HG03457 (cell line): ENCODE results near the gene ANKRD65.
"Not testable (repeated sequence)": the region's sequence is repeated elsewhere in the genome, so short reads cannot be mapped to it uniquely, and the experiment has no call there.

Experiments
- ATAC-seq: cut with Tn5 transposase; IDR thresholded peaks from one replicate; pipeline ENCODE4 v1.9.1; 2021; ENCODE audit warnings: moderate number of reproducible peaks; ENCODE audit not compliant: unreplicated experiment

ANKRD65 gene

DNA sequence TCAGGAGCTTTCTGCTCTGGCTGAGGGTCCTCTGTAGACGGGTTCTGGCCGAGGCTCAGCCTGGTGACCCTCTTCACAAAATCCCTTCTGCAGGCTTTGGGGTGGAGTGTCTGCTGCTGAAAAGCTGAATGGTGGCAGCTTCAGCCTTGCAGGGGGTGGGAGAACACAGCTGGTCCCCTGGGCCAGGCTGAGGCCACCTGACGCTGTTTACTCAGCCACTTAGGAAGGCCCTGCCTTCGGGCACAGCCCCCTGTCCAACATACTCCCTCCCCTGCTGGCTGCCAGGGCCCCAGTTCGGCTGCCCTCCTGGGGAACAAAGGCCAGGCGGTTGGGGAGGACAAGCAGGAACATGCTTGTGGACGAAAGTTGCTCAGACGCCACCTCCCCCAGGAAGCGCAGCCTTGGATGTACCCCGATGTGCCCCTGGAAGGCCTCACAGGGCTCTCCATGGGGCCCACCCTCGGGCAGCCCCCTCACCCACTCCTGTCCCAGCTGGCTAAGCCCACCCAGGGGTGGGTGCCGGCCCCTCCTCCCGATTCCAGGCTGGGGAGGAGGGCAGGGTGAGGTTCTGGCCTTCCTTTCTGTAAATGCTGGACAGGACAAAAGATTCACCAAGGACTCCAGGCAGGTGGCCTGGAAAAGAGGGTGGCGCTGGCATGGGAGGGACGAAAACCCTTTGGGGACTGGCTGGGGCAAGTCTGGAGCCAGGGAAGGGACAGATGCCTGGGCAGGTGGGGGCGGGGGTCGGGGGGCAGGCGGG is at the start of gene ANKRD65:
ANKRD65 (minus strand) TSS at position 130 of the 760 bp plus-strand sequence. CDS start 271 bp downstream, outside the sequence.
- ATAC-seq: no peak

DNA sequence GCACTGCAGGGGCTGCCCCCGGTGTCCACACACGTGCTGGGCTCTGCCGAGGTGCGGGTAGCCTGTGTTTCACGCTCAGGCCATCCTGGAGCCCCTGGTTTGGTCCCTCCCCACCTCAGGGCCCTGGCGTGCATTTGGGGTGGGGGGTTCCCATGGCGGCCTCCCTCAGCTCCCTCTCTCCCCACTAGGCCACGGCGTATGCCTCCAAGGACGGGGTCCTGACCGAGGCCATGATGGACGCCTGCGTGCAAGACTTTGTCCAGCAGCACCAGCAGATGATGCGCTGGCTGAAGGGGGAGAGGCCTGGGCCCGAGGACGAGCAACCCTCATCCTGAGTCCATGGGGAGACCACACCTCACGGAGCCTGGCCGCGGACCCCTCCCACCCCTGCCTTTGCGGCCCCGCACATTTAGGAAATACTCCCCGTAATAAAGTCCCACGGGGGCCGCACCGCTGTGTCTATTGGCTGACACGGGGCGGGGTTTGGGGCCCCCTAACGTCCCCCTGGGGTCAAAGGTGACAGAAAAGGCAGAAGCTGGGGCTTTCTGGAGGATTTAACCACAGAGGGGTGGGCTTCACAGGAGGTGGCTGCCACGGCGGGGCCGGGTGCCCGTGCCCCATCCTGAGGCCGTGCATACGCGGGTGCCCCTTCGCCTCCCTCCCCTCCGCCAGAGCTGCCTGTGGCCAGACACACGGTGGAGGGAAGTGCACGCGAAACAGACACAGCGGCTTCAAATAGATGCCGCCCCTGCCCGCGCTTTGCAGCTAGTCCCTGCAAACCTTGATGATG is 47.3 kb upstream of the ANKRD65 start:
- ATAC-seq: not testable (repeated sequence)

DNA sequence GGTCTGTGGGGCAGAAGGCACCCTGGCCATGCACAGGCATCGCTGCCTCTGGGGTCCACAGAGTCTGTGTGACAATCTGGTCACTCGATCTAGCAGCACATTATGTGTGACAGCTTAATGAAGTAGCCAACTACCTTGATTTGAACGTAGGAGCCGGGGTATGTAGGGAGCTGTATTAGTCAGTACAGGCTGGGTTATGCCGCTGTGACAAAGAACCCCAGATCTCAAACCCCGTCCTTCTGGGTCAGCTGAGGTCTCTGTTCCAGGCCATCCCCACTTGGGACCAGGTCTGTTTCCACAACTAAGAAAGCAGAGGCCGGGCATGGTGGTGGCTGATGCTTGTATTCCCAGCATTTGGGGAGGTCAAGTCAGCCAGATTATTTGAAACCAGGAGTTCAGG is 42.2 kb upstream of the ANKRD65 start:
- no peak for ATAC-seq

DNA sequence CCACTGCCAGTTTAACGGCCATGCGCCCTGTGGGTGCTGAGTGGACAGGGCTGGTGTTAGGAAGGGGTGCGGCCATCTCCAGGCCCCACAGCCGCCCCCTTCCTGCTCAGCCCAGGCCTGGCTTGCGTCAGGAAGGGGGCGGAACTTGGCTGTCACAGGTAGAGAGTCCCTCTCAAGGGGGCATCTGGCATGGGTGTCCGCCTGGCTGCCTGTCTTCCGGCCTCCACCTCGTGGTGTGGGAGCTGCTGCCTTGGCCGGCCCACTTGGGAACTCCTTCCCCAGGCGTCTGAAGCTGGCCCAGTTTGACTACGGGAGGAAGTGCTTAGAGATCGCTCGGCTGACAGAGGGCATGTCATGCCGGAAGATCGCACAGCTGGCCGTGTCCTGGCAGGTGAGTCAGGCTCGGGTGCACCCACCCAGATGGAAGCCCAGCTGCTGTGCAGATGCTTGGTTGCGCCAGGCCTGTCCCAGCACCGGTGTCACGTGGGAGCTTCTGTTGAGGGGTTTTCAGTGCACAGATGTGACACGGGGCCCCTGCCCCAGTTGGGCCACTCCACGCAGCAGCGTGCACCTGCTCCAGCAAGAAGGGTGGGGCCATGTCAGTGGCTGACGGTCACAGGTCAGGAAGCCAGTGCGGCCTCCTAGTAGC is 41.4 kb upstream of the ANKRD65 start:
- no peak for ATAC-seq

DNA sequence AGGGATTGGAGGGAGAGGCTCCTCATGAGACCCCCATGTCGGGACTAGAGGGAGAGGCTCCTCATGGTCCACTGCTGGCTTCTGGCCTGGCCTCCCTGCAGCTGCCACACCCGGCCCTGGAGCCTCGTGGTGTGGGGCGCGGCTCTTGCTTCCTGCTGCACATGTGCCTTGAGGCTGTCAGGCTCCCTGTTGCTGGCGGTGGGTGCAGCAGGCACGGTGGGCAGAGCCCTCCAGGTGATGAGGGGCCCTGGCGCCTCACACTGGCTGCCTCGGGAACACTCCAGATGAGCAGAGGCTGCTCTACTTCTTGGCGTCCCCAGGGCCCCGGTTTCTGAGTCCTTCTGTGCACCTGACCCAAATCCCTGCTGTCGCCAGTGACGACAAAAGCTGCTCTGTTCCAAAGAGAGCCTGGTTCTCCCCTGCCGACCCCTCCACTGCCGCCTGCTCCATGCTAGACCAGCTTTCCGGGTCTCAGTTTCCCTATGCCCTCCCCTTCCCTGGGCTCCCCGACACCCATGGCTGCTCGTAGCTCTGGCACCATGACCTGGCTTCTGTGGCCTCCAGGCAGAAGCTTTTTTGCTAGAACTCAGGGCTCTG is 40.7 kb upstream of the ANKRD65 start:
- no peak for ATAC-seq

DNA sequence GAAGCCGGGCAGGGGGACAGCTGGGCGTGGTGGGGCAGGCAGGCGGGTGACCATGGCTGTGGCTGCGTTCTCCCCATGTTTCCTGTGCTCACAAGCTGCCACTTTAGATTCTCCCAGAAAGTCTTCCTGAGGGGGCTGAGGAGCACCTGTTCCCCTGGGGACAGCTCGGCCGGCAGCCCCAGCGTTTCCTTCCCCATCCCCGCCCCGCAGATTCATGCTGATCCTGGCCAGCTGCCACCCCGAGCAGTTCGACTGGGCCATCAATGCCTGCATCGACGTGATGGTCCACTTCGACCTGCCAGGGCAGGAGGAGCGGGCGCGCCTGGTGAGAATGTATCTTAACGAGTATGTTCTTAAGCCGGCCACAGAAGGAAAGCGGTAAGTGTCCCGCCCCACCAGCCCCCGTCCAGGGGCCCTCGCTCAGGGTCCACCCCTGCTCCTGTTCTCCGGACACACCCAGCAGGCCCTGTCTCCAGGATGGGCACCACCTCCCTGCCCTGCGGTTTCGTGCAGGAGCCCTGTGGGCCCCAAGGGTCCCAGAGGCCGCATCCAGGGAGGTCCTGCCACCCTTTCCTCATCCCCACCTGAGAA is 39.6 kb upstream of the ANKRD65 start:
- ATAC-seq: no peak

DNA sequence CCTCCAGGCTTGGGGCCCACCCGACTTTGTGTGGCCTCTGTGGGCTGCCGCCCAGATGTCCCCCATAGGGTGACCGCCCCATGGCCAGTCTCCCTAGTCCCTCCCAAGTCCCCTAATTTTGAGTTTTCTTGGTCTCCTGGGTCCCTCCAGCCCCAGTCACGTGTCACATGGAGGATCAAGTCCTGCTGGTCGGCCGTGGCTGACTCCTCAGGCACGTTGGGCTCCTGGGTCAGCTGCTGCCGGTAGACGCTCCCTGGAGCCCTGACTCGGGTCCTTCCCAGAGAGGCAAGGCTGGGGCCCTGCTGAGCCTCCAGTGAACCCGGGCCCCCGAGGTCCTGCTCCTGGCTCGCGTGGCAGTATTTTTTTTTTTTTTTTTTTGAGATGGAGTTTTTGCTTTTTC is 38.6 kb upstream of the ANKRD65 start:
- ATAC-seq: not testable (repeated sequence)

DNA sequence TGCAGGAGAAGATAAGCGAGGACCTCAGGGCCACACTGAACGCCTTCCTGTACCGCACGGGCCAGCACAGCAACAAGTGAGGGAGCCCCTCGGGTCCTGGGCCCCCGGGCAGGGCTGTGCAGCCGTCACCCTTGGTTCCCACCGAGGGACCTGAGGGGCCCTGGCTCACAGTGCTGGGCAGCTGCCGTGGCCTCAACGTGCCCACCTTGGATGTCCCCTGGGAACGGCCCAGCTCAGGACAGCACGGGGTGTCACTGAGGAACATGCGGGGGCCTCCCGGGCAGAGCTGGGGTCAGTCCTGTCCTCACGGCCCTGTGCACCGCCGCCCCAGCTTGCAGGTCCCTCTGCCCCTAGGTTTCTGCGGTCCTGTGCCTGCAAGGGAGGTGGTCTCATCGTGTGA is 38.1 kb upstream of the ANKRD65 start:
- not testable (repeated sequence) for ATAC-seq

DNA sequence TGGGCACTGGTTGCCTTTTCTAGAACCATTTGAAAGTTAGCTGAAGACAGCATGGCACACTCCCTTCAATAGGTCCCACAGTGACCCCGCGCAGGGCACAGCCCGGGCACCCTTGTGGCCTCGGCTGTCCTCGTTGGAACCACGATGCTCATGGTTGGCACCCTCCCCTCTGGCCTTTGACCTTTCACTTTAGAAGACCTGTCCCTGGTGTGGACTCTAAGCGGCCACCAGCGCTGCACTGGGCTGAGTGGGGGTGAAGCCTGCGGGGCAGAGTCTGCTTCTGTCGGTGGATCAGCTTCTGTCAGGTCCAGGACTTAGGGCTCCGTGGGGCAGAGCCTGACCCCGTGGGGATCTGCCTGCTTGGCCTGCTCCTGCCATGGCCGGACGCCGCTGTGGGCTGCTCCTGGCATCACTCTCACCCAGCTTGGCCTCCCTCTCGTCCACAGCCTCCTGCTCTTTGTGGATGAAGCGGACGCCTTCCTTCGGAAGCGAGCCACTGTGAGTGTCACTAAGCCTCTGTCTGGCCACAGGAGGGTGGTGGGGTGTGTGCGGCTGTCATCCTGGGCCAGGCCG is 35.7 kb upstream of the ANKRD65 start:
- not testable (repeated sequence) for ATAC-seq

DNA sequence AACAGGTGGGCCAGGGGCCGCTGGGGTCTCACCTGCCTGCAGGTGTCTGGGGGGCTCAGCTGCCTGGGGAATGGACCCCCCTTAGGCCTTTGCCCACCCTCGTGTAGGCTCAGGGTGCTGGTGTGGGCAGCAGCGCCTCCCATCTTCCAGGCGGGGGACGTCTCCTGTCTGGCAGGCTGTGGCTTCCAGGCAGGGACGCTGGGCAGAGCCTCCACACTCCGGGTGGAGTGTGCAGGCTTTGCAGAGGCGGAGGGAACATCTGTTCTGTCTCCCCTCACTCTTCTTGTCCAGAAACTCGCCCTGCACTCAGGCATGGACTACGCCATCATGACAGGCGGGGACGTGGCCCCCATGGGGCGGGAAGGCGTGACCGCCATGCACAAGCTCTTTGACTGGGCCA is 34.9 kb upstream of the ANKRD65 start:
- ATAC-seq: not testable (repeated sequence)

DNA sequence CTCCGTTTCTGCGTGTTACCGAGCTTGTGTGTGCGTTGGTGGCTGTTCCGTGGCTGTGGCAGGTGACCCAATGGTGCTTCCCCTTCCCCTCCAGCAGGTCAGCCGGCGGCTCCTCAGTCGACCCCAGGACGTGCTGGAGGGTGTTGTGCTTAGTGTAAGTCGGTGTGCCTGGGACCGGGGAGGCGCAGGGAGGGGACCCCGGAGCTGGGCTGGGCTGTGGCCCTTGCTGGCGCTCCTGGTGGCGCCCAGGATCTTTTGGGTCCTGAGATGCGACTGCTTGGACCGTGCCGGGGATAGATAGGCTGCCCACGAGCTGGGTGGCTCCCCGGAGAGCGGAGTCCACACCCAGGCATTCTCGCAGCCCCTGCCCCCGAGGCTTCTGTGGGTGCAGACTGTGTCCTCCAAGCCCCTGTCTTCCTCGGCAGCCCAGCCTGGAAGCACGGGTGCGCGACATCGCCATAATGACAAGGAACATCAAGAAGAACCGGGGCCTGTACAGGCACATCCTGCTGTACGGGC is 34.3 kb upstream of the ANKRD65 start:
- no peak for ATAC-seq

DNA sequence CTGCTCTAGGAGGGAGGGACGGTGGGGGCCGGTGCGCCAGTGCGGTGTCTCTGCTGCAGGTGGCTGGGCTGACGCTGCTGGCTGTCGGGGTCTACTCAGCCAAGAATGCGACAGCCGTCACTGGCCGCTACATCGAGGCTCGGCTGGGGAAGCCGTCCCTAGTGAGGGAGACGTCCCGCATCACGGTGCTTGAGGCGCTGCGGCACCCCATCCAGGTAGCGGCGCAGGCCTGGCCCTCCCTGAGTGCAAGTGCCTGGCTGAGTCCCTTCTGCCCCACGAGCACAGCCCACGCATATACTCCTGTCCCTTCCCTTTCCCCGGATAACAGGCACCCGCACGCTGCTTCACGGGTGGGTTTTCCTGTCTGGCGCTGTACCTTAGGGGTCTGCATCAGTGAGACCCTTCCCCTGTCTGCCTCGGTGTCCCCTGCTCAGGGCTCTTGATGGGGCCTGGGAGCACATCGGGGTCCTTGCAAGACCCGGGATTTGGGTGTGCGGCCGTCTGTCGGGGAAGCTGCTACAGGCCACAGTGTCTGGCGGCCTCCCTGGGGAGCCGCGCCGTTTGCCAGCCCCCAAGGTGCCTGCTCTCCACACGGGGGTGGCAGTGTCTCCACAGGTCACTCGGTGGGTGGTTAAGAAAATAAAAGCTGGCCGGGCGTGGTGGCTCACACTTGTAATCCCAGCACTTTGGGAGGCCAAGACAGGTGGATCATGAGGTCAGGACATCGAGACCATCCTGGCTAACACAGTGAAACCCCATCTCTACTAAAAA is 33.4 kb upstream of the ANKRD65 start:
- not testable (repeated sequence) for ATAC-seq

DNA sequence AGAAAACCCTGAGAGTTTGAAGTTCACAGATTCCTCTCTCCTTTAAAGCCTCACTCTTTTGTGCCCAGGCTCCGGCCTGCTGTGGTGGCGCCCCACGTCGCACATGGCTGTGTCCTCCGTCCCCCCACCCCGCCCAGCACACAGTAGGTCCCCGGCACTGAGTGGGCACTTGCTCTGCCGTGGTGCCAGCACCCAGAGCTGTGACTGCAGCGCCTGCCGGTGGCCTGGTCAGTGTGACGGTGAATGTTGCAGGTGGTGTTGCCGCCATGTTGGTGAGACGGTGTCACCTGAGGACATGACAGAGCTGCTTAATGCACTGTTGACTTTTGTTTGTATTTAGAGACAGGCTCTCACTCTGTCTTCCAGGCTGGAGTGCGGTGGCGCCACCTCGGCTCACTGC is 31.8 kb upstream of the ANKRD65 start:
- ATAC-seq: no peak

DNA sequence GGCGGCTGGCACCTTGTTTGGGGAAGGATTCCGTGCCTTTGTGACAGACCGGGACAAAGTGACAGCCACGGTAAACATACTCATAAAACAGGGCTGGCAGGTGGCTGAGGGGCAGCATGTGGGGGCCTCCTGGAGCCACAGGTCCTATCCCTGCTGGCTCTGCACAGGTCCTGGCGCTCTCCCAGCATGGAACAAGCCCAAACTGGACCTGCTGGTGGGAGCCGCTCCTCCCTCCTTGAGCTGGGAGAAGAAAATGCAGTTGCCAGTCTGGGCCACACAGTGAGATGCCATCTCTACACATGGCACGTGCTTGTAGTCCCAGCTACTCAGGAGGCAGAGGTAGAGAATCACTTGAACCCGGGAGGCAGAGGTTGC is 31.3 kb upstream of the ANKRD65 start:
- not testable (repeated sequence) for ATAC-seq

DNA sequence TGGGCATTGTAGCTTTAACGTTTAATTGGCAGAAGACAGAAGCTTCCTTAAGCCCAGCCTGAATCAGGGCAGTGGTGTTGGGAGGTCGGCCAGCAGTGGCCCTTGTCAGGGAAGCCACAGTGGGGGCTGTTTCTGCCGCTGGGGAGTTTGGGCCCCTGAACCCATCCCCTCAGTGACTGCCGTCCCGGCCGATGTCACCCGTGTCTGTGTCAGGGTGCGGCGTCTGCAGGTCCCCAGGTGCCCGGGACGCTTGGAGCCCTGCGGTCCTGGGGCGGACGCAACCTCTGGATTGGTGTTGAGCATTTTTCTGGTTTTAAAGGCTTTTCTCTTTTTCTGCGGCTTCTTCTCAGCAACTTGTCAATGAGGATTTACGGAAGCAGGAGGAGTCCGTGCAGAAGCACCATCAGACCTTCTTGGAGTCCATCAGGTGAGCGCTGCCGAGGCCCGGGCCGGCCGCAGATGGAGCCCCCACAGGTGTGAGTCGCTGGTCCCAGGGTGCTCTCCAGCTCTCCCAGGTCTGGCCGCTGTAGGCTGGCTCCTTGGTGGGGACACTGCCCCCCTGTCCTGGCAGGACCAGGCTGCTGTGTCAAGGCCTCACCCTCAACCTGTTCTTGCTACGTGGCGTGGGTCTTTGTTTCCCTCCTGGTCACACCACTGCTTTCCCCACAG is 30.8 kb upstream of the ANKRD65 start:
- no peak for ATAC-seq

DNA sequence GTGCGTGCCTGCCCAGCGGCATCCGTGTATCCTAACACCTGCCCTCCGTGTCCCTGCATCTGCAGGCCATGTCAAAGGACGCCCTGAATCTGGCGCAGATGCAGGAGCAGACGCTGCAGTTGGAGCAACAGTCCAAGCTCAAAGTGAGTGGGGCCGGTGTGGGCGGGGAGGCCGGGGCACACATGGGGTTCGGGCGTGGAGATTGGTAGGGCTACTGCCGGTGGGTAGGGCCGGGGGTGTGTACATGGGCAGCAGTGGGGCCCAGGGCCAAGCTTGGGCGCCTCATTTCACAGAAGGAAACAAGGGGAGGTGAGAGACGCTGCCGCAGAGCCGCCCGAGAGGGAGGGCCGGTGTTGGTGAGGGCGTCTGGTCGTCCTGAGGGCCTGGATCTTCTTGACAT is 29.5 kb upstream of the ANKRD65 start:
- not testable (repeated sequence) for ATAC-seq

DNA sequence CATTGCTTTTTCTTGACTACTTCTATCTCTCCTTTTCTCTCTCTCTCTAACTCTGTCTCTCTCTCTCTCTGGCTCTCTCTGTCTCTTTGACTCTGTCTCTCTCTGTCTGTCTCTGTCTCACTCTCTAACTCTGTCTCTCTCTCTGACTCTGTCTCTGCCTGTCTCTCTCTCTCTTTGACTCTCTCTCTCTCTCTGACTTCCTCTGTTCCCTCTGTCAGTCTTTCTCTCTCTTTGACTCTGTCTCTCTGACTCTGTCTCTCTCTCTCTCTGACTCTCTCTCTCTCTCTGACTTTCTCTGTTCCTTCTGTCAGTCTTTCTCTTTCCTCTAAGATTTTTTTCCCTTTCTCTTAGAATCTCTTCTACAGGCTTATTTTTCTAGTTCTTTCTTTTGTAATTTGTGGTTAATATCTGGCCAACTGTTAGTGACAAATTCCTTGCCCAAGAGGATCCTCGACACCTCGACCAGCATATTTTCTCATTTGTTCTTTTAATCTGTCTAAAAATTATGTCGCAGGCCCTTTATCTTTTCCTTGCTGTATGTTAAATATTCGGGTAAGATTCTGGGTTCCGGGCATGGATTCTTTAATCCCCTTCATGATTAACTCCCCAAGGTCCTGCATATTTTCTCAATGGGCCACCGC is 28.1 kb upstream of the ANKRD65 start, which contains the start of gene ATAD3C:
ATAD3C (plus strand) TSS at position 591 of the 641 bp plus-strand sequence. CDS start 995 bp downstream, outside the sequence.
- ATAC-seq: no peak

DNA sequence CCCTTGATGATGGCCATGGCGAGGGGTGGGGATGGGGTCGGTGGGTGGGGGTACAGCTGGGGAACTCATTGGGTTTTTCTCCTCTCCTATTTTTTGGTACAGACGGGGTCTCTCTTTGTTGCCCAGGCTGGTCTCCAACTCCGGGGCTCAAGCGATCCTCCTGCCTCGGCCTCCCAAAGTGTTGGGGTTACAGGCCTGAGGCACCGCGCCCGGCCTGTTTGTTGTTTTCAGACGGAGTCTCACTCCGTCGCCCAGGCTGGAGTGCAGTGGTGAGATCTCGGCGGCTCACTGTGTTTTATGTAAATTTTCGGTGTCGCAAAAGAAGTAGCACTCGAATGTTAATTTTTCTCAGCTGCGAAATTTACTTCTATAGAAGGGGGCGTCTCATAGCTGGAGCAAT is 25.6 kb upstream of the ANKRD65 start:
- ATAC-seq: not testable (repeated sequence)
